PC-3 (cell line): Measurements from ENCODE around the gene TTF1.

Source experiments
- EZH2 ChIP-seq: fragments of 300-600 bp; sonication (generic); IDR thresholded peaks from one replicate; pipeline ENCODE4 v1.6.1; 2017; ENCODE audit warnings: antibody characterized with exemption, mild to moderate bottlenecking, low read length; ENCODE audit not compliant: unreplicated experiment
- EZH2phosphoT487 ChIP-seq: fragments of 300-600 bp; sonication (generic); IDR thresholded peaks from 2 replicates; pipeline ENCODE4 v1.6.1; 2018; ENCODE audit warnings: mild to moderate bottlenecking, antibody characterized with exemption, low read length, borderline replicate concordance
- TF ChIP-seq, protein P1 (sequence below): fragments of 300-600 bp; sonication (generic); conservative IDR thresholded peaks from 2 replicates; pipeline ENCODE4 v1.5.1; 2017; ENCODE audit warnings: antibody characterized with exemption, low read depth, mild to moderate bottlenecking, low read length

- TF ChIP-seq, protein P1, sequence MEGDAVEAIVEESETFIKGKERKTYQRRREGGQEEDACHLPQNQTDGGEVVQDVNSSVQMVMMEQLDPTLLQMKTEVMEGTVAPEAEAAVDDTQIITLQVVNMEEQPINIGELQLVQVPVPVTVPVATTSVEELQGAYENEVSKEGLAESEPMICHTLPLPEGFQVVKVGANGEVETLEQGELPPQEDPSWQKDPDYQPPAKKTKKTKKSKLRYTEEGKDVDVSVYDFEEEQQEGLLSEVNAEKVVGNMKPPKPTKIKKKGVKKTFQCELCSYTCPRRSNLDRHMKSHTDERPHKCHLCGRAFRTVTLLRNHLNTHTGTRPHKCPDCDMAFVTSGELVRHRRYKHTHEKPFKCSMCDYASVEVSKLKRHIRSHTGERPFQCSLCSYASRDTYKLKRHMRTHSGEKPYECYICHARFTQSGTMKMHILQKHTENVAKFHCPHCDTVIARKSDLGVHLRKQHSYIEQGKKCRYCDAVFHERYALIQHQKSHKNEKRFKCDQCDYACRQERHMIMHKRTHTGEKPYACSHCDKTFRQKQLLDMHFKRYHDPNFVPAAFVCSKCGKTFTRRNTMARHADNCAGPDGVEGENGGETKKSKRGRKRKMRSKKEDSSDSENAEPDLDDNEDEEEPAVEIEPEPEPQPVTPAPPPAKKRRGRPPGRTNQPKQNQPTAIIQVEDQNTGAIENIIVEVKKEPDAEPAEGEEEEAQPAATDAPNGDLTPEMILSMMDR: no peak
- TF ChIP-seq EZH2 (no peak), EZH2phosphoT487 (no peak)
These were observed 32.5 kb upstream of the TTF1 start for GRCh38 chr9:132439153-132439552.
